A673 (cell line): Measurements from ENCODE around the gene RPL10A. TPM values are rescaled to one million over a fixed set of nuclear protein-coding genes. Genes with fewer than 3 reads are reported as not detected.

Experiments
- BruUV-seq: library from RNA; stranded (reverse); fragments of 400-500 nt; replicated peaks from 2 replicates; lab custom pipeline; 2021; lab: Mats Ljungman, UMichigan
- CTCF ChIA-PET: fragments of 300-600 bp; sonication (Branson Sonifier 250); formaldehyde crosslinking; loops from one replicate; lab custom pipeline; 2022; ENCODE audit warnings: antibody characterized with exemption; lab: Charles Lee
- POLR2A ChIA-PET: fragments of 300-600 bp; sonication (Branson Sonifier 250); formaldehyde crosslinking; loops from one replicate; lab custom pipeline; 2022; ENCODE audit warnings: antibody characterized with exemption; ENCODE audit not compliant: low non-redundant PET; lab: Charles Lee
- DNase-seq: peaks from one replicate; pipeline ENCODE4 v3.0.0-alpha.2; 2015; ENCODE audit warnings: low spot score
- H3K27ac ChIP-seq: fragments of 200-600 bp; sonication (generic); 2 replicates; pipeline ENCODE4 v1.5.1; 2016; ENCODE audit warnings: mixed run types, low read depth, mild to moderate bottlenecking, mixed read lengths, antibody characterized with exemption, low read length; ENCODE audit not compliant: poor library complexity, severe bottlenecking
- H3K27me3 ChIP-seq: fragments of 200-600 bp; sonication (generic); replicated peaks from 2 replicates; pipeline ENCODE4 v1.6.1; 2017; ENCODE audit warnings: mixed run types, low read depth, mild to moderate bottlenecking, mixed read lengths, antibody characterized with exemption, low read length; ENCODE audit not compliant: insufficient read depth, poor library complexity
- H3K36me3 ChIP-seq: fragments of 200-600 bp; sonication (generic); 2 replicates; pipeline ENCODE4 v1.6.1; 2016; ENCODE audit warnings: mixed run types, mild to moderate bottlenecking, mixed read lengths, antibody characterized with exemption, low read length; ENCODE audit not compliant: insufficient read depth, poor library complexity, severe bottlenecking
- H3K4me1 ChIP-seq: fragments of 200-600 bp; sonication (generic); 2 replicates; pipeline ENCODE4 v1.6.1; 2017; ENCODE audit warnings: mixed run types, mild to moderate bottlenecking, mixed read lengths, antibody characterized with exemption, low read length; ENCODE audit not compliant: insufficient read depth, poor library complexity, severe bottlenecking
- H3K4me3 ChIP-seq: fragments of 200-600 bp; sonication (generic); 2 replicates; pipeline ENCODE4 v1.5.1; 2016; ENCODE audit warnings: low read depth, mixed run types, mild to moderate bottlenecking, mixed read lengths, low read length; ENCODE audit not compliant: poor library complexity, severe bottlenecking
- H3K9me3 ChIP-seq: fragments of 200-600 bp; sonication (generic); 2 replicates; pipeline ENCODE4 v1.6.1; 2016; ENCODE audit warnings: mixed run types, low read depth, mild to moderate bottlenecking, mixed read lengths, antibody characterized with exemption, low read length; ENCODE audit not compliant: poor library complexity, severe bottlenecking
- EZH2 ChIP-seq: fragments of 200-600 bp; sonication (generic); IDR thresholded peaks from 2 replicates; pipeline ENCODE4 v1.6.1; 2017; ENCODE audit warnings: borderline replicate concordance, low read depth, mild to moderate bottlenecking, mixed read lengths, antibody characterized with exemption, low read length; ENCODE audit not compliant: poor library complexity, severe bottlenecking
- intact Hi-C: fragments of 100-400 bp; cut with micrococcal nuclease; formaldehyde crosslinking; loops from one replicate; pipeline ENCODE4 v1.10.0; 2022; ENCODE audit not compliant: unreplicated experiment
- total RNA-seq: library from RNA; stranded (reverse); gene quantifications from 2 replicates; pipeline ENCODE4 v1.2.3, GENCODE V29; 2021
- TF ChIP-seq, protein P1 (sequence below): fragments of 300-800, 200-600 bp; sonication (generic); conservative IDR thresholded peaks from 2 replicates; pipeline ENCODE4 v1.5.1; 2017; ENCODE audit warnings: low read depth, mild to moderate bottlenecking, antibody characterized with exemption, low read length, moderate library complexity, mixed read lengths

Gene RPL10A
- total RNA-seq, 1 experiment from 2014 or later = 1,064 TPM

DNA sequence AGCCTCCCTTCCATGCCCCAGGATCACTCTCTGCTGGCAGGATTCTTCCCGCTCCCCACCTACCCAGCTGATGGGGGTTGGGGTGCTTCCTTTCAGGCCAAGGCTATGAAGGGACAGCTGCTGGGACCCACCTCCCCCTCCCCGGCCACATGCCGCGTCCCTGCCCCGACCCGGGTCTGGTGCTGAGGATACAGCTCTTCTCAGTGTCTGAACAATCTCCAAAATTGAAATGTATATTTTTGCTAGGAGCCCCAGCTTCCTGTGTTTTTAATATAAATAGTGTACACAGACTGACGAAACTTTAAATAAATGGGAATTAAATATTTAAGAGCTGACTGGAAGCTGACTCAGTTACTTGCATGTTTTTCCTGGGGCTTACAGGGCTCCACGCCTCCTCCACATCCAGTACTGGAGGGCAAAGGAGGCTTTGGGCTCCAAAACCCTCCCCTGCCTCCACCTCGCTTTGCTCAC is 40.3 kb upstream of the RPL10A start:
- DNase-seq = no peak
- Histone ChIP-seq H3K4me3 (no peak overlapping the region), H3K27ac (no peak overlapping the region), H3K27me3 (no peaks in the 10 kb centered on the region), H3K4me1 (no peaks in the 10 kb centered on the region), H3K9me3 (no peaks in the 10 kb centered on the region), H3K36me3 (no peaks in the 10 kb centered on the region)
- POLR2A ChIA-PET = no interaction called here
- no peak for TF ChIP-seq EZH2
- TF ChIP-seq, protein P1, sequence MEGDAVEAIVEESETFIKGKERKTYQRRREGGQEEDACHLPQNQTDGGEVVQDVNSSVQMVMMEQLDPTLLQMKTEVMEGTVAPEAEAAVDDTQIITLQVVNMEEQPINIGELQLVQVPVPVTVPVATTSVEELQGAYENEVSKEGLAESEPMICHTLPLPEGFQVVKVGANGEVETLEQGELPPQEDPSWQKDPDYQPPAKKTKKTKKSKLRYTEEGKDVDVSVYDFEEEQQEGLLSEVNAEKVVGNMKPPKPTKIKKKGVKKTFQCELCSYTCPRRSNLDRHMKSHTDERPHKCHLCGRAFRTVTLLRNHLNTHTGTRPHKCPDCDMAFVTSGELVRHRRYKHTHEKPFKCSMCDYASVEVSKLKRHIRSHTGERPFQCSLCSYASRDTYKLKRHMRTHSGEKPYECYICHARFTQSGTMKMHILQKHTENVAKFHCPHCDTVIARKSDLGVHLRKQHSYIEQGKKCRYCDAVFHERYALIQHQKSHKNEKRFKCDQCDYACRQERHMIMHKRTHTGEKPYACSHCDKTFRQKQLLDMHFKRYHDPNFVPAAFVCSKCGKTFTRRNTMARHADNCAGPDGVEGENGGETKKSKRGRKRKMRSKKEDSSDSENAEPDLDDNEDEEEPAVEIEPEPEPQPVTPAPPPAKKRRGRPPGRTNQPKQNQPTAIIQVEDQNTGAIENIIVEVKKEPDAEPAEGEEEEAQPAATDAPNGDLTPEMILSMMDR = no peak
- intact Hi-C loops = no loop called here
- BruUV-seq = no TSS peak
- CTCF ChIA-PET = no interaction called here

DNA sequence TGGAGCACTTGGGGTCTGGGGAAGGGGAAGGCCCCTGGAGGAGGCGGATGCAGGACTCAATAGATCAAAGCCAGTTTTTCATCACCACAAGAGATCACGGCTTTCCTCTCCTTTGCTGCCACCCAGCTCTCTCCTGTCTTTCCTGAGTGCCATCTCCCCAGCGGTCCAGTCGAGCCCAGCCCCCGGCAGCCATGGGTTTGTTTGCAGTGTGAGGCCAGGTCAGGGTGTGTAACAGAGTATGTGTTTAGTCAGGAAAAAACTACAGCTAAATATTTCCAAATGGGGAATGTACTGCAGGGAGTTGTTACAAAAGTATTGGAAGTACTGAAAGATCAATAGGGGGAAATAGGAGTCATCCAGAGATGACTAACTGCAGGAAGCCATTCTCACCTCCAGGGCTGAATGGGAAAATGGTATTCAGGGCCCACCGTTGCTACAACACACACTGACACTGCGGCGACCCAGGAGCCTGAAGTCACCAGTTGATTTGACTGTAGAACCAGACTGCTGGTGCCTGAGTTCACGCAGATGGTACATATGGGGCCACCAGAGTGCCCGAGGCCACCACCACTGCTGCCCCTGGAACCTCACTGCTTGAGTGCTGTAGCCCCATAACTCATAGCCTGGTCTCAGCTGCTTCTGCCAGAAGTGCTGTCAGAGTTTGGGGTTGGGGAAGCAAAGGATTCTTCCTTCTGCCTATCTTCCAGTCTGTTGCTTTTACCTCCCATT is 39.6 kb upstream of the RPL10A start:
- POLR2A ChIA-PET = no interaction called here
- Histone ChIP-seq H3K36me3 (no peaks in the 10 kb centered on the region), H3K9me3 (no peaks in the 10 kb centered on the region), H3K4me3 (no peak overlapping the region), H3K27me3 (no peaks in the 10 kb centered on the region), H3K27ac (no peak overlapping the region), H3K4me1 (no peaks in the 10 kb centered on the region)
- intact Hi-C loops = no loop called here
- TF ChIP-seq, protein P1 = no peak
- TF ChIP-seq EZH2 = no peak
- CTCF ChIA-PET = no interaction called here
- no TSS peak for BruUV-seq
- DNase-seq = no peak

DNA sequence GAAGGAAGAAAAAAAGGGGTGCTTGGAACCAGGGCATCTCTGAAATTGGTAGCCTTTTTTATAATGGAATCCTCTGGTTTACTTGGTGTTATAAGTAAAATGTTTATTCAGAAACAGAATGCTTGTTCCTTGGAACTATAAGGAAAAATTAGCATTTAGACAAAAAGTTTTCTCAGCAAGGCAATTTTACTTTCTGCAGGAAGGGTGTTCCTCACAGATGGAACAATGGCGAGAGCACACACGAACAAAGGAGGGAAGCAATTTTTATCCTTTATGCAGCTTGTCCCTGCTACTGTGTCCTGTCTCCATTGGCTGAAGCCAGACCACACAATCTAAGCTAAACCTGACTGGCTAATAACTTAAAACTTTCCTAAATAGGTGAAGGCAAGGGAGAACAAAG is 38.7 kb upstream of the RPL10A start:
- DNase-seq = no peak
- no peaks in the 10 kb centered on the region for H3K4me1 ChIP-seq
- no peaks in the 10 kb centered on the region for H3K36me3 ChIP-seq
- H3K27ac ChIP-seq = no peak overlapping the region
- TF ChIP-seq, protein P1 = no peak
- TF ChIP-seq EZH2 = no peak
- ChIA-PET POLR2A (no interaction called here), CTCF (no interaction called here)
- intact Hi-C loops = no loop called here
- H3K9me3 ChIP-seq = no peaks in the 10 kb centered on the region
- BruUV-seq = no TSS peak
- H3K4me3 ChIP-seq = no peak overlapping the region
- no peaks in the 10 kb centered on the region for H3K27me3 ChIP-seq
